NCI-H82 (cell line): ENCODE data around the gene NUS1.
"Not testable (repeated sequence)": the region's sequence is repeated elsewhere in the genome, so short reads cannot be mapped to it uniquely, and the experiment has no call there.

ENCODE experiments used
- DNase-seq: peaks from one replicate; lab custom pipeline; 2025; lab: John Stamatoyannopoulos, UW

NUS1 gene

GRCh38 chr6:117674991-117675657 lies at the start of gene NUS1:
NUS1 (plus strand) TSS chr6:117675469; CDS start chr6:117675671, 202 bp downstream.
- DNase-seq: peak; percentile 99

DNA sequence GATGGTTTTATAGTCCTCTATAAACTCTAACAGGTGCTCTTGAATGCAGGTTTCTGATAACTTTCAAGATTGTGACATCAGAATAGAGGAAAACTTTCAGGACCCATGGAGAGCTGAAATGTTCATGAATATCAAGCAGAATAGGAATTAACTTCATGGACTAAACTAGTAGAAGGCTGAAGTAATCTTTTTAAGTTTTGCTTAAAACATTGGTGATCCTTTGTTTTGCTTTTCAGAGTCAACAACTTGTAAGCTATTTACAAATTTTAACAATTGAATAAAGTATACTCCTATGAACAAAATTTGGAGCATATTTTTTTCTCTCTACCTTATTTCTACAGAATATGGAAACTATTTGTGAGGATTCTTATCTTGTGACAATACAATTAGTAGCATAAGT lies 47.7 kb upstream of the NUS1 start:
- DNase-seq: no peak

DNA sequence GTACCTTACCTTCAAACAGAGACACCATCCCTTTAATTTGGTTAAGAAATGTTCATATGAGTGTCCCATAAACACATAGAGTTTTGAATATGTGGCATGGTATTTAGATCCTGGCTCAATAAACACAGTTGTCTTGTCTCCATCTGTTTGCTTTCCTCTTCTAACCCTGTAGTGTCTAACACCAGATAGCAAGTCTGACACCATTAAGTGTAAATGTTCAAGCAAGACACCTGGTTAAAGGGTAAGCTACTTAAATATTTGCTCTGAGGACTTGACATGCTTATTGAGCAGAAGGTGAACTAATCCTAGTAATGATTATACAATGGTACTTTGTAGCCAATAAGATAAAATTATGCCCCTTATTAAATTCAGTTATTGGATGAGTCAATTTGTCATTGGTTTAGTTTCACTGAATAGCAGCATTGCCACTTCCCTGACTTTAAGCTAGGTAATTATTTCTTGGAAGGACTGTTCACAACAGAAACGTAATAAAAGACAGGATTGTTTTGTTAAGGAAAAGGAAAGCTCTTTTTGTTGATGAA lies 46.1 kb upstream of the NUS1 start:
- DNase-seq: peak; percentile 53

DNA sequence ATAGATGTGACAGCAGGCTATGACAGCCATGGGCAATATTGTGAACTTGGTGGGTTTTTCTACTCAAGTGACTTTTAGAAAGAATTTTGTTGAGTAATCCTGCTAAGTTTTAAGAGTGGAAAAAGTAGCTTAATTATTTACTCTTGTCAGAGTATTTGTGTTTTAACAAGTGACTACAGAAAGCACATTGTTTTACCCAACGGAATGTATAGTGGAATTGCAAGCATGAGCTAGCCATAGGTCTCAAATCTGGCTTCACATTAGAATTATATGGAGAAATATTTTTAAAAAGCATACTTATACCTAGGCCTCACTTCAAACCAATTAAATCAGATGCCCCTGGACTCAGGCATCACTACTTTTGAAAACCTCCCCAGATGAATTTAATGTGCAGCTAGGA lies 37.5 kb upstream of the NUS1 start:
- no peak for DNase-seq

DNA sequence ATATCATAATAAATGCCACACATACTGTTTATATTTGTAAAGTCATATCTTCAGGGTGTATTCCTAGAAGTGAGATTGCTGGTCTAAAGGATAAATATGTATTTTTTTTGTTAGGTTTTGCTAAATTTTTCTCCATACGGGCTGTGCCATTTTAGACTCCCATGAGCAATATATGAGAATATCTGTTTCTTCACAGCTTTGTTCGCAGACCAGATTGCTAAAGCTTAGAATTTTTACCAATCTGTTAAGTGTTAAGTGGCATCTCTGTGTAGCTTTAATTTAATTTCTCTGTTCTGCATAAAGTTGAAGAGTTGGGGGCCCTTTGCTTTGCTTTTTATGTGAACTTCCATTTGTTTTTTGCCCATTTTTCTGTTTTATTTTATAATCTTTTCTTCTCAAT lies 32.3 kb upstream of the NUS1 start:
- DNase-seq: no peak

- not testable (repeated sequence) for DNase-seq
Measured at GRCh38 chr6:117651984-117652383, 23.3 kb upstream of the NUS1 start.

- DNase-seq: no peak
Measured at GRCh38 chr6:117653949-117654348, 21.3 kb upstream of the NUS1 start.

DNA sequence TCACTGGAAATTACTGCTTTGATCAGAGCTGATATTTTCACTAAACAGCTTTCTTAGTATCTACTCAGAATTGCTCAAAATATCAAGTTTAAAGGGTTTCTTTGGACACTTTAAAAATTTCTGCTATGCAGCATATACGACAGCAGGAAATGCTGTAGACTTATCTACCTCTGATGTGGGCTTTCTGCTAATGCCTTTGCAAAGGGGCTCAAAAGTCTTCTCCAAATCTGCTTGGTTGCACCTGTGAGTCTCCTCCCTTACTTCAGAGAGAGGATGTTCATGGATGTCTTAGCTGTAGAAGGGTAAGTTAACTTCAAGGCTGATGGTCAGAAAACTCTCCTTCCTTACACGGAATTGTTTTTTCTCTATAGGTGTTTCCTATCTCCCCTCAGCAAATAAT lies 19.9 kb upstream of the NUS1 start:
- DNase-seq: no peak

DNA sequence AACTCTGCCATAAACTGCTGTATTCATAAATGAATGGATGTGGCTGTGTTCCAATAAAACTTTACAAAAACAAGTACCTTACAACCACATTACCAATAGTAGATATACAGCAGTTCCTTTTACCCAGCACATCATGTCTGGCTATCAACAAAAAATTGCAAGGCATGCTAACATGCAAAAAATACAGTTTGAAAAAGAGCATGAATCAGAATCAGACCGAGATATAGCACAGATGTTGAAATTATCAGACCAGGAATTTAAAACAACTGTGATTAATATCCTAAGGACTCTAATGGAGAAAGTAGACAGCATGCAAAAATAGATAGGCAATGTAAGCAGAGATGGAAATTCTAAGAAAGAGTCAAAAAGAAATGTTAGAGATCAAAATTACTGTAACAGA lies 8.4 kb upstream of the NUS1 start:
- DNase-seq: no peak

- DNase-seq: no peak
Measured at GRCh38 chr6:117668736-117669135, 6.5 kb upstream of the NUS1 start.

DNA sequence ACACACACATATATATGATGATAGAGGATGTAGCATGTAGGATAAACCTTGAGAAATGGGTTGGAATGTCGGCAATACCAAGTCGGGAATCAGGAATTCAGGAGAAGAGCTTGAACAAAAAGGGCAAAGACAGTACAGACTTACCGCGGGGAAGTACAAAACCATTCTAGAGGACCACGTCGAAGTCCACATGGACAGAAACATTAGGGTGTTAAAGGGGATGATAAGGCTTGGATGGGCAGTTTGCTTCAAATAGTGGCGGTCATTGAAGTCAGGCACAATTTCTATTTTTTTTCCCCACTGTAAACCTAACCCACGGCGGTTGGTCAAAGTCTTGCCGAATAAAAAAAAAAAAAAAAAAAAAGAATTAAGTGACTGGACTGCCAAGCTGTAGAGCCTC lies 766 bp upstream of the NUS1 start:
- DNase-seq: peak; percentile 54

GRCh38 chr6:117675658-117676301 lies 511 bp downstream of the NUS1 start:
- peak; percentile 12 for DNase-seq

DNA sequence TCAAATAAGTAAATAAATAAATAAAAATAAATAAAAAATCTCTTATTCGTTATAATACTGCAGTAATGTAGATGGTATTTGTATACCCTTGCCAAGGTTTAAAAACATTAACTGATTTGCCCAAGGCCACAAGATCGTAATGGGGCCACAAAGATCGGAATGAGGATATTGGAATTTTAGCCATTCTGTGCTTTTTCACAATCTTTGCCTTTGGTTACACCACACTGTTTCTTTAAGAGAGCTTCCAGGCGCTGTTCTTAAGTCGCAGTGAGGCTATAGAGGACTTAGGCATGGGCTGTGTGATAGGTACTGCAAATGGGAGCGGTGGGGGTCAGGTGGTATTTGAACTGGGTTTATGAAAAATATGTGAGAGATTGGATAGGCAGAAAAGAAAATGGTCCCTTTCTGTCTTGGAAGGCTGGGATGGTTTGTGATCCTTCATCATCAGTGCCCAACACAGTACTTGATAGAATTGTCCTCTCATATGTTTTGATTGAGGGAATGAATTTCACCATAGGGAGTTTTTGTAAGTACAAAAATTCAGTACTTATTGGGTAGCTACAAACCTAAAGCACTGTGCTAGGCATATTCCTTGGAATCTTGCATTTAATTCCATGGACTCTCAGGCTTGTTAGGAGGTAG lies 1.4 kb downstream of the NUS1 start:
- peak; percentile 27 for DNase-seq

DNA sequence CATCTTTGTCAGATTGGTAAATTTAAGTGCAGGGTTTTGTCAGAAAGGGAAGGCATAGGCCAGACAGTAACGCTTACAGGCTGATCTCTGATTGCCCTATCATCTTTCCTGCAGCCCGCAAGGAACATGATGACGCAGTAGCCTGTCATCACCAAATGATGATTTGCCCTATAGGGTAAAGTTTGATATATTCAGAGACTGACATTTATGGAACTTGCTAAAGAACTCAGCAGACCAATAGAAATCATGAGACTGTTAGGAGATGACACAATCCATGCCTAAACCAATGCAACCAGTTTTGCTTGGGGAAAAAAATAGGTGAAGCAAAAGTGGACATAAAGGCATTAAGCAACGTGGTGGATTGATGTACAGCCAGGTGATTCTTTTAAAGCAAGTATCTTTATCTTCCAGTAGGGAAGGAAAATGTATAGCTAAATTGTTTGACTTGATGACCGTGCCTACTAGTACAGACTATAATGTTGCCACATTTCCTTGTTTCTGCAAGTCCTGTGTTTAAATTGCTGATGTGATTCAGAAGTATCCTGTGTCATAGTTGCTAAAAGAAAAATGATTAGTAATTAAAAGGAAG lies 2.4 kb downstream of the NUS1 start:
- DNase-seq: no peak

DNA sequence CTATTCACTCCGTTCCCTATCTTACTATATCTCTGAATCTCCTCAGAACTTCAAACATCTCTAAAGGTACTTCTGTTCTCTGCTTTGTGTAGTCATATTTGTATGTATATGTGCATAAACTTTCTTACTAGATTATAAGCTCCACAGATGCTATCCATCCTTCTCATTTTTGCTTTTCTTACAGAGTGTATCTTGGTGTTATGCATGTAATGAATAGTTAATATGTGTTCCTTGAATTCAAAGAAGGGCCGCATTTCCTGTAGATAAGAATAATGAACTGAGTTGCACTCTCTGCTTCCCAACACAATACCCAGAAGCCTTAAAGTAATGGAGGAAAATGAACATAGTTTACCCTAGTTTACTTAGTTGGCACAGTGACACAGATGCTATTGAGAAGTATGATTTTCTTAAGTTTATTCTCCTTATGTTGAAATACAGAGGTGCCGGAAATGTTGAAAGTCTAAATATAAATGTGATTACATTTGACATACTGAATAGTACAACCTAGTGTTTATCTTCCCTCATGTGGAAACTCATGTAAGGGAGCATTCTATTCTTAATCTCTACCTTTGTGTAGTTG lies 6.0 kb downstream of the NUS1 start:
- no peak for DNase-seq

- no peak for DNase-seq
Measured at GRCh38 chr6:117684749-117685148, 9.5 kb downstream of the NUS1 start.

DNA sequence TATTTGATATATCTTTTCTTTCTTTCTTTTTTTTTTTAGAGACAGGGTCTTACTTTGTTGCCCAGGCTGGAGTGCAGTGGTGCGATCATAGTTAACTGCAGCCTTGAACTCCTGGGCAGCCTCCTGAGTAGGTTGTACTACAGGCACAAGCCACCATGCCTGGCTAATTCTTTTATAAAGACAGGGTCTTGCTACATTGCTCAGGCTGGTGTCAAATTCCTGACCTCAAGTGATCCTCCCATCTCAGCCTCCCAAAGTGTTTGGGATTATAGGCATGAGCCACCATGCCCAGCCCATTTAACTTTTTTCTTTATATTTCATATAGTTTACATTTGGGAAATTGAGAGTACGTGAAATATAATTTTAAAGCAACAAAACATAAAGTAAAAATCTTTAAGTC lies 10.1 kb downstream of the NUS1 start:
- no peak for DNase-seq

DNA sequence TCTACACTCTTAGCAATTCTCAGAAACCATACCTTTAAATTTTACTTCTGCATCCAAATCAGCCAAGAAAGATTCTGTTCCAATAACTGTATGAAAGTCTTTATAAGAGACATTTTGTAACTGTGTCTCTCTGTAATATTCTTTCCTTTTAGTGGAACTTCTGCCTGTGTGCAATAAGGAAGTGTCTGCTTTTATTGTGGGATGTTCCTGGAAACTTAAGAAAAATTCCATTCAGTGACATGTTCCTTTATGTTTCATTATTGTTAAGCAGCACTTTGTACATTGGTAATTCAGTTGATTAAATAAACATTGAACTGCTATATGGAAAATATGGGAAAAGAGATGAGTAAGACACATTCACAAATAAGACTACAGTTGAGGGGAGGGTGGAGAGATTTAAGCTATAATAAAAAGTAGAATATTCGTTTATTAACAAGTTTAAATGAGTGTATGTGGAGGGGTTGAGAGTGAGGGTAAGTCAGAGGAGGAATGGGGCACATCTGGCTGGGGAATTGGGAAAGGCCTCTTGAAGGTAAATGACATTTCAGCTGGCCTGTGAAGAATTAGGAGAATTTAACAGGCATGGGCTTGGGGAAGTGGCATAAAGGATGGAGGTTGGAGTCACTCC lies 11.9 kb downstream of the NUS1 start:
- DNase-seq: no peak

GRCh38 chr6:117689584-117689983 lies 14.3 kb downstream of the NUS1 start:
- DNase-seq: not testable (repeated sequence)

DNA sequence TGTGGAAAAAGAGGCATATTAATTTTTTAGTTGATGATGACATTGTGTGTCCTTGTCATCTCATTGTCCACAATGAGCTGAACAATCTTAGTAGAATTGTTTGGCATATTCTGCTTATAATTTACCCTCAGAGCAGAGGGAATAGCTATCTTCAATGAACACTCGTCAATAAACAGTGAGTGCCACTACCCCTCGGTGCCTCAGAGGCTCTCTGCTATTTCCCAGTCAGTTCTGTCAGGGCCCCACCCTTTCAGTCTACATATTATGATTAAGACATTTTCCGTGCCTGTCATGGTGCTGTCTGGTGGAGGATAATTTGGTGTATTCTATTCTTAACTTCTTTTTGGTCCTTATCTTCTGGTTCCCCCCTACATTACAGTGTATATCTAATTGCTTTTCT lies 31.2 kb downstream of the NUS1 start:
- no peak for DNase-seq

GRCh38 chr6:117706936-117707509 lies 31.8 kb downstream of the NUS1 start:
- not testable (repeated sequence) for DNase-seq

DNA sequence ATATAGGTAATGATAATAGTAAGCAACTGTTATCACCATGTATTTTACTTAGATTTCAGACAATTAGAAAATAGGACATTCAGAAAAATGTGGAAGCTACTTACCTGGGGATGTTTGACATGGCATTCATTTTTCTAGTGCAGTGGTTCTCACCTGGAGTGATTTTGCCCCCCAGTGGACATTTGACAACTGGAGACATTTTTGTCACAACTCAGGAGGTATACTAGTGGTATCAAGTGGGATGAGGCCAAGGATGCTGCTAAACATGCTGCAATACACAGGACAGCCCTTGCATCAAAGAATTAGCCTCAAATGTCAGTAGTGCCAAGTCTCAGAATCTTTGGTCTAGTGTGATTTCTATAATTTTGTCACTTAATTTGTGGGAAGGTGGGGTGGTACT lies 36.1 kb downstream of the NUS1 start:
- DNase-seq: peak; percentile 15
